NCI-H446 (cell line): ENCODE measurements around the gene CNTN5.
A peak's percentile ranks its signal among the peaks of the same experiment; 100 is the strongest.

Source experiments
- DNase-seq, 2 experiments: peaks; one replicate each; lab custom pipeline; 2025; lab: John Stamatoyannopoulos, UW

CNTN5 gene

DNA sequence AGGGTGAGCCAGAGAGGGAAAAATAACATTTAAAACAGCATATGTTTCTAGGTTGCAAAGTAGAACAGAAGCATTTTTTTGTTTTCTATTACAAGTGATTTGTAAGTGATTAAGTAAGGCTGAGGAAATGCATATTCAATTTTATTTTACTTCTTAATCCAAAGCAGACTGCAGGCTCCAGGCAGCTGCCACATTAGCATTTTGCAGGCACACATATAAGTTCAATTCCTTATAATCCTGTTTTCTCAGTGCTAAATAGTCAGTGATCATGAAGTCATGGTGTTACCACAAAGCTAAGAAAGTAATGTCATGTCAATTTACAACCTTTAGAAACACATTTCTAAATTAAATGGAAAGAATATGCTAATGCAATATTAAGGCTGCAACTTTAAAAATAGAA lies 149.8 kb downstream of the CNTN5 start:
- no peak for DNase-seq

DNA sequence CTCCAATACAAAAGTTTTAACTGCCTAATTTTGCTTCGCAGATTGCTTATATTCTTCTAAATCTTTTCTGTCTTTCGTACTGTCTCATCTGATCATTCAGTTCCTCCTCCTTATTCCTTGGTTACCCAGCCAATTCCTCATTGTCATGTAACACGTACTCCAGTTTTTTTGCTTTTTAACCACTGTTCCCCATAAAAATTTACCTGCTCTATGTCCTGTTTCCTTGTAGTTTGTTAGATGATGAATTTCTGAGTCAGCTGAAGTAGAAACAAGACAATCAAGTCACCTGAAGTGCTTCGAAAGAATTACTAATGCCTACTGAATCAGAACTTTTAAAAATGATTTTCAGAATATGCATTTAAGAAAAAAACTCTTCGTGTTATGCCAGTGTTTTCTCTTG lies 150.6 kb downstream of the CNTN5 start:
- no peak for DNase-seq

DNA sequence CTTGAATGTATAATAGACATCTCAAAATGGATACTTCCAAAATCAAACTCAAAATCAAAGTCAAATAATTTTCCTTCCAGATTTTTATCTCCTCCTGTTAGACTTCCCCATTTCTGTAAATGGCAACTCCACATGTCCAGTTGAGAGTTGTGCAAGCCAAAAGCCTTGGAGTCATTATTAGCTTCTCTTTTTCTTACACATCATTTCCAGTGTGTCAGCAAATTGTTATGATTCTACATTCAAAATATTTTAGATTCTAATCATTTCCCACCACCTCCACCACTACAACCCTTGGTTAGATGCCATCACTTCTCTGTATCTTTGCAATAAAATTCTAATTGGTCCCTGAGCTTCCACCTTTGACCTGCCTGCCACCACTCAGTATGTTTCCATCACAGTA lies 155.7 kb downstream of the CNTN5 start:
- no peak for DNase-seq

DNA sequence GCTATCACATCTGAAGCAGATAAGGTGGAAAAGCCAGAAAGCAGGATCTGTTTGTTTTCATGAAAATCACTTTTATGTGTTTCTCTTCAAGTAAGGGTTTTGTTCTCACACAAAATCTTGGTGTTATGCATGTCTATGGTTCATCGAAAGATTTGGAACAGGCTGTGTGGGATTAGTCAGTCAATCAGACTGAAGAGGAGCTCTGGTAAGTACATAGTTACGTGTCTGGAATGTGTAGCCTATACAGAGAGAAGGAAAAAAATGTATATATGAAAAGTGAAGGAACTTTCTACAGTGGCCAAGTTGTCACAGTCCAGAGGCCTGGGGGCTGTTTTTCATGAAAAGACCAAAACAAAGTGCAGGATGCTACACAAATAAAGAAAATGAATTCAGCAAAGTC lies 156.7 kb downstream of the CNTN5 start:
- no peak for DNase-seq

DNA sequence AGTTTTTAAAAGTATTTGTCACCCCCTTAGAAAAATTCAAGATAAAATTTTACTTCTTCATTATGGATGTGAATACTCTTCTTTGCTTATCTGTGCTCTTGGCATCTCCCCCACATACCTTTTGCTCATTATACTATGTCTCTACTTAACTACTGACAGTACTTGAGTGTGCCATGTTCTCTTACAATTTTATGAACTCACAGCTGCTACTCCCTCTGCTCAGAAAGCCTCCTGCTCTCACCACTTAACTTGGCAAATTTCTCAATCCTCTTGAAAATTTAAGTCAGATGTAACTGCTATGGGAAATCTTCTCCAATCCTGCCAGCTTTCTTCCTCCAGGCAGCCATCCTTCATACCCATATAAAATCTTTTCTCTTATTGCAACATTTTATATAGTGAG lies 163.4 kb downstream of the CNTN5 start:
- DNase-seq, result no peak

DNA sequence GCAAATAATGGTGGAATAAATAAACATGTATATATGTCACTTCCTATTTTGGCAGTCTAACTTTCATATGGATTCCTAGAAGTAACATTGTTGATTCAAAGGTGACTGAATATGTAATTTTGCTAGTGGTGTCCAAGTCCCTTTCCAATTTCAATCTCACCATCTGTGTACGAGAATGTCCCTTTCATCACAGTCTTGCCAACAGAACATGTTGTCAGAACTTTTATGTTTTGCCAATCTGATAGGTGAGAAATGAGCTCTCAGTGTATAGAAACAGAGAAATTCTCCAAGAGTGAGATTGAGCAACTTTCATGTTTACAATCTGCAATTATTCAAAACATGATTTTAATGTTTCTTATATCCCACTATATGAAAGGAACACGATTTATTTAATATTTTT lies 167.5 kb downstream of the CNTN5 start:
- no peak for DNase-seq

DNA sequence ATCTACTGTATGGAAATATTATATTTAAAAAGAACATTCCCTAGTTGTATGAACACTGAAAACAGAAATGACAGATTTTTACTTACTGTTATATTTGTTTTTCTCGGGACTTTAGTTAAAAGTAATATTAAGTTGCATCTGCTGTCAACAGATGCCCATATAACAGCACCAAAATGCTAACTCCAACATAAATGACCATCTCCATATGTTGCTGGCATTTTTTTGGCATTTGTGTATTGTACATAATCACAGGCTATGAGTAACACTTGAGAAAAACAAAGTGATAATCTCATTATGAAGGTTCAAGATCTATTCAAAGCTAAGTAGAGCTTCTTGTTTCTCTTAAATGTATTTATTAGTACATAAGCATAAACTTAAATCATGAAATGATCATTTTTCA lies 172.0 kb downstream of the CNTN5 start:
- peak in 1 of 2 experiments; percentile 3 for DNase-seq

DNA sequence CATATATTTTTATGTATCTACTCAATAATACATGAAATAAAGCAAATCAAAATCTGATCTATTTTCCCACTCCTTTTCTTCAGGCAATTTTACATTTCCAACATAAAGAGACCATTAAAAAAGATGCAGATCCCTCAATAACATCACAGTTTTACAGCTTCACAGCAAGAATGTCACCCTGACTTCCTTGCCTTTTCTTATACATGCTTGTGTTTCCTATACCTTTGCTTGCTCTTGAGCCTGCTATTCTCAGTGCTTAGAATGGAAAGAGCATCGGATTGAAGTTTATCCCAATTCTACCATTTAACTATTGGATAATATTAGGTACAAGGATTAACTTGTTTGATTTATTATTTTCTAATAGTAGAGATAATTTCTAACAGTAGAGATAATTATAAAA lies 176.7 kb downstream of the CNTN5 start:
- no peak for DNase-seq

DNA sequence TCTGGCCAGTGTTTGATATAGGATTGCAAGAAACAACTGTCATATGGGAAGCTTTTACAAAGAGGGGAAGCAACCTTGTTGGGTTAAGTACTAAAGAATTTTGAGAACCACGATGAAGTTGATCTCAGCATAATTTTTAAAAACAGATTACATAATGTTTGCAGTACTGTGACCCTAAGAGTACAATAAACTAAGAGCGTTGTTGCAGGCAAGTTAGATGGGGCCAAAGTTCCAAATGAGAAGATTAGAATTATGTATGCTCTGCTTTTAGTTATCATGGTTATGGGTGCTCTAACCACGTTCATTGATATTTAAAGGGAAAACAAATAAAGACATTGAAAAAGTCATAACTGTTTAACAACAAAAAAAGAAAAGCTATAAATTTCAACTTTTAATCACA lies 177.5 kb downstream of the CNTN5 start:
- DNase-seq, result no peak

DNA sequence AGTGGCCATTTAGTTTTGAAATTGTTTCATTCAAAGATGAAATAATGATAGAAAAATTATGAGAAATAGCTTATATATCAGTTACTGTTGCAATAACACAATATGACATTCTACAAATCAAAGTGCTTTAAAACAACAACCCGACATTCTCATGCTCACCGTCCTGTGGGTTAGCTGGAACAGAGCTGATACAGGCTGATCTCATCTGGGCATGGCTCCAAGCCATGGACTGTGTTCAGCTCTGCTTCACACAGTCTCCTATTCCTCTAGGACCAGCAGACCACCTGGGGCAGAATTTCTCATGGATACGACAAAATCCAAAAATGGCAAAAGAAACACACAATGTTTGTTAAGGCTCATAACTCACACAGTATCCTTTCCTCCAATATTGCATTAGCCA lies 178.6 kb downstream of the CNTN5 start:
- peak in 1 of 2 experiments; percentile 55 for DNase-seq

DNA sequence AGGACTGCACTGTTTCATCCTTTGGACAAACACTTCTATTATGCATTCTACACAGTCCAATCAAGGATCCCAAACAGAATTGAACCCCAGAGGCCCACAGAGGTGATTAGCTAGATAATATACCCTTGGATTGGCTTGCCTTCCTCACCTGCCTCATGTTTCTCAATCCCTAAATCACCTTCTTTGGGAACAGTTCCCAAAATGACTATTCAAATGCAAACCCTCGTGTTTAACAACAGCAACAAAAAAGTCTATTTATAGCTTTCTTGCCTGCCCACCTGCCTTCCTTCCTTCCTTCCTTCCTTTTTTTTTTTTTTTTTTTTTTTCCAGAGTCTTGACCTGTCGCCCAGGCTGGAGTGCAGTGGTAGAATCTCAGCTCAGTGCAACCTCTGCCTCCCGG lies 180.0 kb downstream of the CNTN5 start:
- DNase-seq, result no peak

DNA sequence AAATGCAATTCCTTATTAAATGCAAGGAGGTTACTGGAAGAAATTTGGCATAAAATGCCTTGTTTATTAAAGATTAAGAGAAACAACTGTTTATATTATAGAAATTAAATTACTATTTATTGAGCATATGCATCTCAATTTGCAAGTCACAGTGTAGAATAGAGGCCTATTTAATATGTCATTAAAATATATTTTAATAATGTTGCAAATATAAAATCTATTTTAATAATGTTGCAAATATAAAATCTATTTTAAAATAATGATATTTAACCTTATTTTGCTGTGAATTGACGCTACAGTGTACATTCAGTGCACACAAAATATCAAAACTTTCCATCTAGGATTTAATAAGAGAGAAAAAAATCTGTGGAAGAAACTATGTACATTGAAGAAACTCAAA lies 188.1 kb downstream of the CNTN5 start:
- no peak for DNase-seq

DNA sequence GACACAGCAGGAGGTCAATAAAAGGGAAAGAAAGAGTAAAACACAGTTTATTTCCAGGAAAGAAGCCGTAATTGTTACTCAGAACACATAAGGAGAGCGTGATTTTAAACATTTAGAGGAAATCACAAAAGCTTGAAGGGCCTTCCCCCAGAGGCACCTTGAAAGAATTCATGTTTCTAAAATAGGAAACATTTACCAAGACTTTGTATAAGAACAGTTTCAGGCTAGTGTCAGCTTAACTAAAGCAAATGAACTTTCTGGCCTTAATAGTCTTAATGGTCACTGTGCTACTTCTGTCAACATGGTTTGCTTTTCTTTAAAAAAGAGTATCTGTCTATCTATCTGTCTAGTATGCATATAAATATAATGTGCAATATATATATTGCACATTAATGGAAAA lies 208.8 kb downstream of the CNTN5 start:
- no peak for DNase-seq

DNA sequence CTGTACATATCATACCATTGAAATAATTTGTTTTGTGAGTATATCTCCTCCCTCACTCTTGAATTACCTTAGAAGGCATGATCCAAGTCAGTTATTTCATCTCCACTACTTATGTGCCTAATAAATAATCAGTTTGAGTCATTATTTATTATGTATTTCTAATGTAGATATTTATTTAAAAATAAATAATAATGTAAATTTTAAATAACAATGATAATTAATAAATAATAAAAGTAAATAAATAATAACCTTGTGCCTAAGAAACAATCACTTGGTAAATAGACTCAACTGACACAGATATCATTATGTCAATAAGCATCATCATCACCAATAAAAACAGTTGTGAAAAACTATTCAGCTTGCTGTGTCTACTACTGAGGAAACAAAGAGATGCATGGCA lies 213.8 kb downstream of the CNTN5 start:
- DNase-seq, result no peak

DNA sequence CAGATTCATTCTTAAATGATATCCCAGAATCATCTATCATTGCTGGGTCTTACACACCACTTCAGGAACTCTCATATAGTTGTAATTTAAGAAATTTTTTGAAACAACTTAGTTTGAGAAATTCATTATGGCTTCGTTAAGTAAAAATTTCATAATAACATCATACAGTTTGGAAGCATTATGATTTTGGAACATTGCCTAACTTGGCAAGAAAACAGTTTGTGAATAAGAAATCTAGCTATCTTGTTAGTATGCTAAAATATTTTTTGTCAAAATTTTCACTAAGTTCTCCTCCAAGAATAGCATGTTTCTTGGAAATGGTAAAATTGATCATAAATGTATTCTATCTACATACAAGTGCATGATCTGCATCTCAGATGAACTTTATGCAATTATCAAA lies 217.7 kb downstream of the CNTN5 start:
- no peak for DNase-seq

DNA sequence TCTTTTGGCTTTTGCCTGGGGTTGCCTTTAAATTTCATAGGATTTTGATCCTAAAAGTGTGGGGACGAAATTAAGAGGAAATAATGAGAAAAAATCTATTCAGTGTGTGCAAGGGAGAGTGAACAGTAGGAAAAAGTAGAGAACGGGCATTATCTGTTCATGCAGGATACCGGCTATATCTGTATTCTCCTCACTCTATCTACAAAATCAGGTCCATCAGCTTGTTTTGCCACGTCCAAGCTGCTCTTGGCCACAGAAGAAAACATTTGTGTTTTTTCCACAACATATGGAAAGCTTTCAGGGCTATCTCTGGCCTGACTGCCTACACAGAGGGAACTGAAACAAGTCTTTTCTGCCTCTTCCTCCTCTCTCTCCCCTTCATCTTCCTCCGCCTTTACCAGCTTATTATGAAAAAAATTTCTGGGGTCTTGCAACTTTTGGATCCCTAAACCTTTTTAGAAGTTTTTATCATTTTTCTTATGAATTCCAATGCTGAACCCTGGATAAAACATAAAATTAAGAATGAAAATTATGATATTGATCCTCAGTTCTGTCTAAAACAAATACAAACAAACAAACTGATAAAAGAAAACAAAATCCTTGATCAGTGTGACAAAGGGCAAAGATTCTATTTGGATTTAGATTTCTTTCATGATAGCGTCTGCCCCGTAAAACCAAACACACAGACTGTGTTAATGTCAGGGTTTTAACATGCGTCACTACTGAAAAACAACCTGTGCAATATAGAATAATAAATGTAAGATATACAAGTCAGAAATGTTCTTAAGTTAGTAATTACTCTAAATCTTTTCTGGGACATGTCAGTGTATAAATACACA lies 219.7 kb downstream of the CNTN5 start:
- no peak for DNase-seq

DNA sequence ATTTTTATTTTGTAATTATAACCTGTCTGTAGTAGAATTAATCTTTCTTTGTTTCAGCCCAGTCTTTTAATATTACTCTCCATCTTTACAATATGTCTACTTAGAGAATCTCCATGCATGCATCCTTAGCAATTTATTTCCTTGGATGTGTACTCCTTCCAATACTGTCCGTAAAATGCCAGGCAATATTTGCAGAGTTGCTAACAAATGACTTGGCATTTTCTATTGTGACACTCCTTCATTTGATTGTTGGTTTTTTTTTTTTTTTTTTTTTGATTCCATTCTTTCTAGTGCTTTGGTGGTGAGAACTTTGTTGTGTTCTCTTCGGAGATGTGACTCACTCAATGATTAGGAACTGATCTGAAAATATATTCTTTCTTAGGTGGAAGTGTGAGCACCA lies 220.3 kb downstream of the CNTN5 start:
- DNase-seq, result no peak

DNA sequence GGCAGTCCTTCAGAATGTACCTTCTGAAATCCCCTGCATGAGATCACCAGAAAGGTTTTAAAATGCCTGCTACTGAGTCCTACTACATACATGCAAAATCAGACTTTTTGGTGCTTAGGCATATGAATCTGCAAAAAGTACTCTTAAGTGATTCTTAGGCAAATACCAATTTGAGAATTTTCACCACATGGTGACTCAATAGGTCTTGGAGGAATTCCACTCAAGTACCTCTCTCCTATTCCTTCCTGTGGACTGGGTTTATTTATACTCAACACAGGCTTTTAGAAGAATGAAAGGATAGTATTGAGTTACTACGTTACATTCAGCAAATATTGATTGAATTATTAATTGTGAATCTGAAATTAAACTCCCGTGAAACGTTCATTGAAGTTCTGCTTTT lies 223.9 kb downstream of the CNTN5 start:
- DNase-seq, result no peak

DNA sequence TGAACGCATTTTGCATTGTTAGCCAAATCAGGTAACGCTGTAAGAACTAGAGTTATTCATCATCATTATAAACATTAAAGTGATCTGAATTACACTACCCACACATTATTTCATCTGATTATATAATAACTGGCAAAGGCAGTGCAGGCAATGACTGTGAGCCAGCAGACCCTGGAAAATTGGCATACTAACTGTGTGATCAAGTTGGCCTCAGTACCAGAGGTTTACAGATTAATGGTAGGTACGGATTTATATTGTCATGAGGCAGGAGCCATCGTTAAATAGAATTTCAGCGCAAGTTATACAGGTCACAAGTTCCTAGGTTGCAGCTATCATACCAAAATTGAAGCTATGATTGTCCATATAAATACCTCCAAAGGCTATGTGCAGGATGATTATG lies 225.4 kb downstream of the CNTN5 start:
- DNase-seq, result no peak

DNA sequence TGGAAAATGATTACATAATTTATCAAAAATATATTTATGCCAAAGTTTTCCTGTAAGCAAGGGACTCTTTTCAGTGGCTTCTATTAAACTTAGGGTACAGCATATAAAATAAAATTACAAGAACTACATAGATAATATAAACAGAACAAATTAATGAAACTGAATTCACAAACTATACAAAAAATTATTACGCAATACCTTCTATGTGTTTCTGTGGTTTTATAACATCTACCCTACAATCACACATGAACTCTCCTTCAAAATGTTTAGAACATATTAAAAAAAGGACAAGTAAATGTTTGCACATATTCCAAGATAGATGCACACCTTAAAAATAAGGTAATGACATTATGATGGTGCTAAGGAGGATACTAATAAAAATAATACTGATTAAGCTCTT lies 235.9 kb downstream of the CNTN5 start:
- no peak for DNase-seq

DNA sequence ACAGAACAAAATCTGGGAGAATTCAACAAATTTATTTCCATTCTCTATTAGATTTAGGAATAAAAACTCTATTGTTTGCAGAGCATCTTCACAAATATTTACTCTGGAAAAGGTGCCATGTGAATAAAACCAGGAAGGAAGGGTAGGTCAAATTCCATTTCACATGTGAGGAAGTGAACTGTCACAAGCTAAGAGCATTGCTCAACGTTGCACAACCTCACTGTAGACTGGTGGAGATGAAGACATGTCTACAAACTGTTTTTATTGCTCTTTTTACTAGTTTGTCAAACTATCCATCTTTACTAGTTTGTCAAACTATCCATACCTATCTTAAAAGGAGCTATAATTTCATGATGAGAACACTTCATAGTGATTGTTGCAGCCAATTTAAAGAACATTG lies 236.4 kb downstream of the CNTN5 start:
- no peak for DNase-seq

DNA sequence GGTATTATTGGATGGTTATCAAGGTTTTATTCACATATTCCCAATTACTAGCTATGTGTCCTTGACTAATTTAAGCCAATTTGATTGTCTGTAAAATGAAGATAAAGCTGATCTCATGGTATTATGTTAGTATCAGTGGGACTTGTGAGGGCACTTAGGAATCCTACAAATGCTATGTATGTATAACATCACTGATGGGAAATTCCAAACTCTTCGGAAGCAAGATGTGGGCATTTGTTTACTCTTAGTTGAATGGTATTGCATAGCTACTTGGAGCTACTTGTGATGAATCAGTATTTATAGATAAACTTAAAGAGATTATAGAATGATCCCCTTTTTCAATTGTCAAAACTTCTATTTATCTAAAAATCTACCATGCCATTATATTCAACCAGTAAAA lies 239.9 kb downstream of the CNTN5 start:
- DNase-seq, result no peak

DNA sequence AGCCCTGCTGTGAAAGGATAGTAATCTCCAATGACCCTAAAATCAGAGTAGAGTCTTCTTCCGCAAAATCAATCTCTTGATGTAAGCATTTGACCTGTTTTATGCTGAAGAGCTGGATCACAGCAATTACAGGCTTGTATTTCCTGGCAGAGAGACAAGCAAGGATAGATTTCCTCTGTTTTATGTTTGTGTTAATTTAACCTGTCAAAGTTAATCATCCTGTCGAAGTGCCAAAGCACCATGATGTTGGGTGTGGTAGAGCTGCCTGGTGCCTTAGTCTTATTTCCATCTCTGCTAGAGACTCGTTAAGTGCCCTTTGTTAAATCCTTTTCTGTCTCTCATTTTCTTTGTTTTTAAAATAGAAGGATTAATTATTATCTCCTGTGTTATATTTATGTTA lies 248.1 kb downstream of the CNTN5 start:
- DNase-seq, result peak in 1 of 2 experiments; percentile 1

DNA sequence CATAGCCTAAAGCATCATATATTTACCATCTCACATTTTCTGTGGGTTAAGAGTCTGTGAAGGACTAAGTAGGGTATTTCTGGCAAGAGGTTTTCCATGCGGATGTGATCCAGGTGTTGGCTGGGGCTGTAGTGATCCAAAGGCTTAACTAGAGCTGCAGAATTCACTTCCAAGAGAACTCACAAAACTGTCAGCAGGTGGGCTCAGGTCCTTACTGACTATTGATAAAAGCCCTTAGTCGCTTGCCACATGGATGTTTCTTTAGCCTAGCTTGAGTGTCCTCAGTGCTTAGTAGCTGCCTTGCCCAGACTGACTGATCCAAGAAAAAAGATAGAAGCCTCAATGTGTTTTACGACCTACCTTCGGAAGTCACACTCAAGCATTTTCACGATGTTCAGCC lies 250.8 kb downstream of the CNTN5 start:
- no peak for DNase-seq
